VCaP (cell line): Measurements from ENCODE around the gene PSPC1.
"Not testable (repeated sequence)": the region's sequence is repeated elsewhere in the genome, so short reads cannot be mapped to it uniquely, and the experiment has no call there.

Experiments used
- H3K27ac ChIP-seq: fragments of 450-650 bp; 2 replicates; pipeline ENCODE4 v1.5.1; 2017
- TF ChIP-seq, protein P1 (sequence below): fragments of 450-650 bp; conservative IDR thresholded peaks from 2 replicates; pipeline ENCODE4 v1.5.1; 2017; ENCODE audit warnings: mild to moderate bottlenecking, moderate library complexity

Gene PSPC1

GRCh38 chr13:19695829-19696228 is 86.9 kb downstream of the PSPC1 start:
- no peak overlapping the region for H3K27ac ChIP-seq

DNA sequence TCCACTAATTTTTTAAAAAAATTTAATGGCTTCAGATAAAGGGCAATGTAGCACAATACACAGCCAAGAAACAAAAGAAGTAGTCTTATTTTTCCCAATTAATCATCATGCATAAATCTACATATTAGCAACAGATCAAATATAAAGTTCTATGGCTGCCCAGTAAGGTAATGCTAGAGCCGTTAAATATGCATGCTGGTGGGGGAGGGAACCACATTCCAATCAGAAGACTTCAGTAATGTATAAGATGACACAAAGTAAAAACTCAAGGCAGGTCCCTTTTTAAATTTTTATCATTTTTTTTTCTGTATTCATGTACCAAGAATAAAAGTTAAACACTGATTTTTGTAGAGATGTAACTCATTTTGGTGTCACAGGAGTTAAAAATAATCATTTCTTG is 87.3 kb downstream of the PSPC1 start:
- TF ChIP-seq, protein P1, sequence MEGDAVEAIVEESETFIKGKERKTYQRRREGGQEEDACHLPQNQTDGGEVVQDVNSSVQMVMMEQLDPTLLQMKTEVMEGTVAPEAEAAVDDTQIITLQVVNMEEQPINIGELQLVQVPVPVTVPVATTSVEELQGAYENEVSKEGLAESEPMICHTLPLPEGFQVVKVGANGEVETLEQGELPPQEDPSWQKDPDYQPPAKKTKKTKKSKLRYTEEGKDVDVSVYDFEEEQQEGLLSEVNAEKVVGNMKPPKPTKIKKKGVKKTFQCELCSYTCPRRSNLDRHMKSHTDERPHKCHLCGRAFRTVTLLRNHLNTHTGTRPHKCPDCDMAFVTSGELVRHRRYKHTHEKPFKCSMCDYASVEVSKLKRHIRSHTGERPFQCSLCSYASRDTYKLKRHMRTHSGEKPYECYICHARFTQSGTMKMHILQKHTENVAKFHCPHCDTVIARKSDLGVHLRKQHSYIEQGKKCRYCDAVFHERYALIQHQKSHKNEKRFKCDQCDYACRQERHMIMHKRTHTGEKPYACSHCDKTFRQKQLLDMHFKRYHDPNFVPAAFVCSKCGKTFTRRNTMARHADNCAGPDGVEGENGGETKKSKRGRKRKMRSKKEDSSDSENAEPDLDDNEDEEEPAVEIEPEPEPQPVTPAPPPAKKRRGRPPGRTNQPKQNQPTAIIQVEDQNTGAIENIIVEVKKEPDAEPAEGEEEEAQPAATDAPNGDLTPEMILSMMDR = no peak
- H3K27ac ChIP-seq = no peak overlapping the region

More at GRCh38 chr13:19695829-19696228, 86.9 kb downstream of the PSPC1 start:
- TF ChIP-seq, protein P1 = no peak

DNA sequence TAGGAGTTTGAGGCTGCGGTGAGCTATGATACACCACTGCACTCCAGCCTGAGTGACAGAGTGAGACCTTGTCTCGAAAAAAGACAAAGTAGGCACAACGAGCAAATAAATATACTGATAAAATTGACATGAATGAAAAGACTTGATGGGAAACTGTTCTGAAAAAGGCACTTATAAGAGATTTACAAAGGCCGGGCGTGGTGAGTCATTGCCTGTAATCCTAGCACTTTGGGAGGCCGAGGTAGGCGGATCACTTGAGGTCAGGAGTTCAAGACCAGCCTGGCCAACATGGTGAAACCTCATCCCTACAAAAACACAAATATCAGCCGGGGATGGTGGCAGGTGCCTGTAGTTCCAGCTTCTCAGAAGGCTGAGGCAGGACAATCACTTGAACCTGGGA is 91.3 kb downstream of the PSPC1 start:
- H3K27ac ChIP-seq = not testable (repeated sequence)

DNA sequence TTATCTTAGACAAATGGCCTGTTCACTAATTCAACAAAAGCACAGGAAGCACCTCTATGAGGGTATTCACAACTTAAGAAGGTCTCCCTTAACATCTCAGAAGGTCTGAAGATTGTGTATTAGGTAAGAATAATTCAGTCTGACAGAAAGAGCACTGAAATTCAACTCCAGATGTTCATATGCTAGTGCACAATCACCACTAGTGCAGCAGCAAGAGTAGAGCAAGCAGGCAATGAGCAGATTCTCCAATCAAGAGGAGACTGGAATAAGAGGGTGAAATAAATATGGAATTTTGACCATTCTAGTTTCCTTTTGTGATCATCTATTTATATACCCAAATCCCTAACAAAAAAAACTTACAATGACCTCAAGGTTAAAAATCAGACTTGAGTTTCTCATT is 97.3 kb downstream of the PSPC1 start:
- no peak overlapping the region for H3K27ac ChIP-seq
- TF ChIP-seq, protein P1 = no peak

DNA sequence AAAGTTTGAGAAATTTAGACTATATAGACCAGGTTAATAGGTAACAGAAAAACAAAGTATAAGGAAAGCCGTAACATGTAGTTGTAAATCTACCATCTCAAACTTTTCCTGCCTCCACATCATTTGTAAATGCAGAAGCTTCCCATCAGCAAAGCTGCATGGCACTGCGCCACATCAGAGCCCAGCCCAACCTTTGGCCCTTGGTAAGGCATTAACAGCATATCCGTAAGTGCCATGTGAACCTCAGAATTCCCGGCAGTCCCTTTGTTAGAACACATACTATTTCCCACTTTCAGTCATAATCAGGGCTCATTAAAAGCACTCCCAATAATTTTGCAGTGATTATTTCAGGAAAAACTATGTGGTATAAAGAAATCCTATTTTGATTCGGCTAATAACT is 97.7 kb downstream of the PSPC1 start:
- TF ChIP-seq, protein P1 = no peak
- H3K27ac ChIP-seq = no peak overlapping the region

DNA sequence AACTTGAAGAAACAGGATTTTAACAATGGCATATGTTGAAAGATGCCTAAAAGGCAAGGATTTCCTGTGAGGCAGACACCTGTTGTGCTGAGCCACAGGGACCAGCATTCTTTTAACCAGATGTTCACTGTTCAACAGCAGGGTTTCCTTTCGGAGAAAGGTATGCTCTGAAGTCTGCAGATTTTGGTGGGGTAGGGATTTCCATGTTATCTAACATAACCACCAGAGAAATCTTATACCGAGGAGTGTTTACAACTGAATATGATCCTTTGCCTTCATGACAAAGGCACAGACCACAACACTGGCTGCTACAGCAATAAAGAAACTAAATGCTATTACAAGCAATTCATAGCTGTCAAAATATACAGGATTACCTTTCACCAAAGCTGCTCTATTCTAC is 101.2 kb downstream of the PSPC1 start:
- TF ChIP-seq, protein P1 = no peak
- no peak overlapping the region for H3K27ac ChIP-seq

- TF ChIP-seq, protein P1 = no peak
- H3K27ac ChIP-seq = no peak overlapping the region
Measured at GRCh38 chr13:19680751-19681150, 102.0 kb downstream of the PSPC1 start.

- TF ChIP-seq, protein P1 = no peak
- no peak overlapping the region for H3K27ac ChIP-seq
Measured at GRCh38 chr13:19676168-19676567, 106.6 kb downstream of the PSPC1 start.
